Panc1 (cell line): Measurements from ENCODE around the gene ADCY2. TPM values are rescaled to one million over a fixed set of nuclear protein-coding genes. Genes with fewer than 3 reads are reported as not detected.

Experiments
- ATAC-seq: fragments of 200-7000 bp; cut with Tn5 transposase; 2 replicates; pipeline ENCODE4 v1.9.1; 2020; ENCODE audit warnings: mild to moderate bottlenecking, moderate library complexity
- BruUV-seq: library from RNA; stranded (reverse); fragments of 400-500 nt; replicated peaks from 2 replicates; lab custom pipeline; 2021; lab: Mats Ljungman, UMichigan
- CTCF ChIA-PET: fragments of 300-600 bp; sonication (Branson Sonifier 250); formaldehyde crosslinking; loops from one replicate; lab custom pipeline; 2022; ENCODE audit warnings: antibody characterized with exemption; lab: Charles Lee
- POLR2A ChIA-PET: fragments of 300-600 bp; sonication (Branson Sonifier 250); formaldehyde crosslinking; loops from one replicate; lab custom pipeline; 2022; ENCODE audit warnings: antibody characterized with exemption; lab: Charles Lee
- DNase-seq: peaks from one replicate; pipeline ENCODE4 v3.0.0-alpha.2; 2010; ENCODE audit warnings: low read depth, low spot score
- H3K27ac ChIP-seq: 2 replicates; pipeline ENCODE4 v1.5.1; 2011; ENCODE audit warnings: mild to moderate bottlenecking, low read length, inconsistent platforms
- H3K27me3 ChIP-seq: fragments of 200-500 bp; sonication (Bioruptor generic); 2 replicates; pipeline ENCODE4 v1.6.0; 2014; ENCODE audit warnings: low read length, inconsistent platforms; ENCODE audit not compliant: control insufficient read depth, insufficient read depth
- H3K36me3 ChIP-seq: fragments of 200-500 bp; sonication (Bioruptor generic); 2 replicates; pipeline ENCODE4 v1.5.1; 2014; ENCODE audit warnings: inconsistent platforms, mild to moderate bottlenecking, low read length, moderate library complexity; ENCODE audit not compliant: control insufficient read depth, insufficient read depth
- H3K4me1 ChIP-seq: 2 replicates; pipeline ENCODE4 v1.5.1; 2011; ENCODE audit warnings: inconsistent platforms, mild to moderate bottlenecking, low read length, moderate library complexity; ENCODE audit not compliant: control insufficient read depth, insufficient read depth
- H3K4me3 ChIP-seq, 2 experiments: 2 replicates each; pipeline ENCODE4 v1.5.1; 2011 to 2012; ENCODE audit warnings: low read depth in 2 of 2, low read length in 2 of 2, mild to moderate bottlenecking in 2 of 2, inconsistent platforms in 1 of 2, moderate library complexity in 1 of 2
- H3K9me3 ChIP-seq: fragments of 200-500 bp; sonication (Bioruptor generic); 2 replicates; pipeline ENCODE4 v1.5.1; 2014; ENCODE audit warnings: low read depth, mild to moderate bottlenecking, inconsistent platforms, low read length, moderate library complexity; ENCODE audit not compliant: control insufficient read depth, insufficient read depth
- CTCF ChIP-seq: fragments of 450-650 bp; IDR thresholded peaks from 2 replicates; pipeline ENCODE4 v1.5.1; 2017; ENCODE audit warnings: mild to moderate bottlenecking
- POLR2AphosphoS5 ChIP-seq: IDR thresholded peaks from 2 replicates; pipeline ENCODE4 v1.6.1; 2012; ENCODE audit warnings: mild to moderate bottlenecking, low read depth, low read length, moderate library complexity
- REST ChIP-seq, 2 experiments: IDR thresholded peaks; 2 replicates each; pipeline ENCODE4 v1.6.1; 2011 to 2012; ENCODE audit warnings: low read depth in 2 of 2, control low read depth in 1 of 2, low read length in 1 of 2, mild to moderate bottlenecking in 1 of 2, moderate library complexity in 1 of 2; ENCODE audit not compliant: insufficient read depth in 1 of 2
- SIN3A ChIP-seq: IDR thresholded peaks from 2 replicates; pipeline ENCODE4 v1.6.1; 2012; ENCODE audit warnings: low read depth, mild to moderate bottlenecking, low read length, moderate library complexity, borderline replicate concordance; ENCODE audit not compliant: insufficient read depth
- TCF7L2 ChIP-seq: IDR thresholded peaks from 2 replicates; pipeline ENCODE4 v1.6.1; 2011; ENCODE audit warnings: mild to moderate bottlenecking, low read depth, low read length, inconsistent platforms
- in situ Hi-C: cut with HindIII; loops from 2 replicates; pipeline ENCODE4 v1.10.0; 2016; ENCODE audit warnings: low sequenced_read_pairs, low pct_unique_long_range_greater_than_20kb
- intact Hi-C: fragments of 100-400 bp; cut with micrococcal nuclease; formaldehyde crosslinking; loops from one replicate; pipeline ENCODE4 v1.10.0; 2022; ENCODE audit not compliant: unreplicated experiment
- total RNA-seq: library from RNA; stranded (reverse); gene quantifications from one replicate; pipeline ENCODE4 v1.2.1, GENCODE V29; 2021; ENCODE audit not compliant: unreplicated experiment

ADCY2 gene
- total RNA-seq, 1 experiment from 2014 or later = 0.13 TPM

- BruUV-seq = no TSS peak
- ChIA-PET POLR2A (no interaction called here), CTCF (no interaction called here)
- DNase-seq = no peak
- Histone ChIP-seq H3K27ac (no peak overlapping the region), H3K4me3 (no peak overlapping the region), H3K36me3 (no peaks in the 10 kb centered on the region), H3K27me3 (peaks cover 7% of the 10 kb centered on the region; the same call in 1 of the 2 replicates), H3K9me3 (no peaks in the 10 kb centered on the region), H3K4me1 (no peaks in the 10 kb centered on the region)
- intact Hi-C loops = no loop called here
- no peak for TF ChIP-seq SIN3A
- TF ChIP-seq TCF7L2 = no peak
- no peak for TF ChIP-seq CTCF
- no peak for TF ChIP-seq POLR2AphosphoS5
- no peak for TF ChIP-seq REST (IDR thresholded peaks at IDR 0.05; ENCODE audit: insufficient read depth in 1 of 2, low read depth in 2 of 2, low read length in 1 of 2)
- ATAC-seq = no peak
- in situ Hi-C loops = no loop called here
Measured at GRCh38 chr5:7842531-7842930, 446.6 kb downstream of the ADCY2 start.

- BruUV-seq = no TSS peak
- intact Hi-C loops (no loop called here), in situ Hi-C loops (no loop called here)
- Histone ChIP-seq H3K27ac (no peak overlapping the region), H3K27me3 (peaks cover 7% of the 10 kb centered on the region; the same call in 1 of the 2 replicates), H3K36me3 (no peaks in the 10 kb centered on the region), H3K4me3 (no peak overlapping the region), H3K4me1 (no peaks in the 10 kb centered on the region), H3K9me3 (no peaks in the 10 kb centered on the region)
- TF ChIP-seq CTCF = no peak
- TF ChIP-seq TCF7L2 = no peak
- no peak for TF ChIP-seq POLR2AphosphoS5
- no peak for TF ChIP-seq SIN3A
- no peak for TF ChIP-seq REST (IDR thresholded peaks at IDR 0.05; ENCODE audit: insufficient read depth in 1 of 2, low read depth in 2 of 2, low read length in 1 of 2)
- DNase-seq (no peak), ATAC-seq (no peak)
- ChIA-PET POLR2A (interaction anchor here (0.6 kb wide), 1 partner anchor 421 kb away, joined by 3 read pairs; no protein-coding TSS in a partner anchor), CTCF (no interaction called here)
Measured at GRCh38 chr5:7844901-7845300, 449.0 kb downstream of the ADCY2 start.
